Measurements from ENCODE around the gene SNX27. TPM values are rescaled to one million over a fixed set of nuclear protein-coding genes. Genes with fewer than 3 reads are reported as not detected.

The SNX27 gene
- total RNA-seq, 1 donor from 2014 or later, result 33.9 TPM

GRCh38 chr1:151581451-151581850 is 30.4 kb upstream of the SNX27 start:
- peaks cover 5% of the 10 kb centered on the region for H3K4me1 Mint-ChIP-seq (ENCODE audit: unreplicated experiment)
- TF ChIP-seq CTCF (IDR thresholded peaks at IDR 0.05), result no peak
- H3K4me3 Mint-ChIP-seq (ENCODE audit: unreplicated experiment), result no peak overlapping the region
- H3K27me3 Mint-ChIP-seq (ENCODE audit: unreplicated experiment), result no peaks in the 10 kb centered on the region
- H3K36me3 Mint-ChIP-seq (ENCODE audit: unreplicated experiment), result peaks cover 19% of the 10 kb centered on the region
- no peak overlapping the region for H3K27ac Mint-ChIP-seq (ENCODE audit: unreplicated experiment)
- H3K9me3 Mint-ChIP-seq (ENCODE audit: unreplicated experiment), result no peaks in the 10 kb centered on the region
- no peak for DNase-seq (ENCODE audit: extremely low spot score, unreplicated experiment)

- H3K36me3 Mint-ChIP-seq (ENCODE audit: unreplicated experiment), result peaks cover 19% of the 10 kb centered on the region
- no peak overlapping the region for H3K27ac Mint-ChIP-seq (ENCODE audit: unreplicated experiment)
- no peak for TF ChIP-seq CTCF (IDR thresholded peaks at IDR 0.05)
- no peak overlapping the region for H3K4me3 Mint-ChIP-seq (ENCODE audit: unreplicated experiment)
- peaks cover 5% of the 10 kb centered on the region for H3K4me1 Mint-ChIP-seq (ENCODE audit: unreplicated experiment)
- DNase-seq (ENCODE audit: extremely low spot score, unreplicated experiment), result no peak
- no peaks in the 10 kb centered on the region for H3K27me3 Mint-ChIP-seq (ENCODE audit: unreplicated experiment)
- H3K9me3 Mint-ChIP-seq (ENCODE audit: unreplicated experiment), result no peaks in the 10 kb centered on the region
Measured at GRCh38 chr1:151581921-151582320, 29.9 kb upstream of the SNX27 start.

GRCh38 chr1:151583796-151584195 is 28.1 kb upstream of the SNX27 start:
- no peaks in the 10 kb centered on the region for H3K9me3 Mint-ChIP-seq (ENCODE audit: unreplicated experiment)
- no peak for TF ChIP-seq CTCF (IDR thresholded peaks at IDR 0.05)
- H3K36me3 Mint-ChIP-seq (ENCODE audit: unreplicated experiment), result peaks cover 18% of the 10 kb centered on the region
- no peaks in the 10 kb centered on the region for H3K27me3 Mint-ChIP-seq (ENCODE audit: unreplicated experiment)
- no peak overlapping the region for H3K27ac Mint-ChIP-seq (ENCODE audit: unreplicated experiment)
- DNase-seq (ENCODE audit: extremely low spot score, unreplicated experiment), result no peak
- peaks cover 5% of the 10 kb centered on the region for H3K4me1 Mint-ChIP-seq (ENCODE audit: unreplicated experiment)
- no peak overlapping the region for H3K4me3 Mint-ChIP-seq (ENCODE audit: unreplicated experiment)

- Mint-ChIP-seq H3K4me1 (ENCODE audit: unreplicated experiment) (peaks cover 5% of the 10 kb centered on the region), H3K27ac (ENCODE audit: unreplicated experiment) (no peak overlapping the region), H3K27me3 (ENCODE audit: unreplicated experiment) (no peaks in the 10 kb centered on the region), H3K36me3 (ENCODE audit: unreplicated experiment) (peaks cover 13% of the 10 kb centered on the region), H3K4me3 (ENCODE audit: unreplicated experiment) (no peak overlapping the region), H3K9me3 (ENCODE audit: unreplicated experiment) (no peaks in the 10 kb centered on the region)
- no peak for DNase-seq (ENCODE audit: extremely low spot score, unreplicated experiment)
- TF ChIP-seq CTCF (IDR thresholded peaks at IDR 0.05), result no peak
Measured at GRCh38 chr1:151584278-151584677, 27.6 kb upstream of the SNX27 start.

GRCh38 chr1:151584780-151585179 is 27.1 kb upstream of the SNX27 start:
- Mint-ChIP-seq H3K4me1 (ENCODE audit: unreplicated experiment) (peaks cover 5% of the 10 kb centered on the region), H3K27me3 (ENCODE audit: unreplicated experiment) (peaks cover under 1% of the 10 kb centered on the region), H3K27ac (ENCODE audit: unreplicated experiment) (no peak overlapping the region), H3K9me3 (ENCODE audit: unreplicated experiment) (no peaks in the 10 kb centered on the region), H3K4me3 (ENCODE audit: unreplicated experiment) (no peak overlapping the region), H3K36me3 (ENCODE audit: unreplicated experiment) (peaks cover 8% of the 10 kb centered on the region)
- DNase-seq (ENCODE audit: extremely low spot score, unreplicated experiment), result no peak
- TF ChIP-seq CTCF (IDR thresholded peaks at IDR 0.05), result no peak

Data from osteocyte (in vitro differentiated cells).